ENCODE results near the gene HS6ST3. TPM values are rescaled to one million over a fixed set of nuclear protein-coding genes. Genes with fewer than 3 reads are reported as not detected.

HS6ST3 gene
- total and polyA plus RNA-seq, 8 donors = 0.65 to 3.4 (median 1.8) TPM

DNA sequence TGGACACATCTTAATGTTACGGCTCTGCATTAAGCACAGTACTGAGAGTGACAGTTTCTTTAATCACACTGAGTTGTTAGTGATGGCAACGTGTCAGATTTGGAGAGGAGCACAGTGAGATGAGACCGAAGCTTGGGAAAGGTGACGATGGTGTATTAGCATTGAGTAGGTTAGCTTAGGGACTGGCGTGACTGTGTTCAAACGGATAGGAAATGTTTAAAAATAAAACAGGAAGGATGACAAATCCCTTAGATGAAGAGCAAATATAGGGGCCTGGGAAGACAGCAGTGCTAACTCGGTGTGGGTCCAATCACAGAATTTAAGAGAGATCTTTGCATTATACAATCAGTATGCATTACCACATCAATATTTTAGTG, 384.3 kb downstream of the HS6ST3 start:
- FAIRE-seq (no peak), DNase-seq (no peak), ATAC-seq (no peak)
- no peaks in the 10 kb centered on the region for H3K4me1 ChIP-seq
- H3K36me3 ChIP-seq = no peaks in the 10 kb centered on the region
- H3K9me3 ChIP-seq = no peaks in the 10 kb centered on the region
- 77 to 81% methylated on average over 7 of the region's 7 CpGs for WGBS, 2 donors
- intact Hi-C loops (cut with DNase I) = no loop called here
- H3K4me3 ChIP-seq = no peak overlapping the region
- TF ChIP-seq, protein P1, sequence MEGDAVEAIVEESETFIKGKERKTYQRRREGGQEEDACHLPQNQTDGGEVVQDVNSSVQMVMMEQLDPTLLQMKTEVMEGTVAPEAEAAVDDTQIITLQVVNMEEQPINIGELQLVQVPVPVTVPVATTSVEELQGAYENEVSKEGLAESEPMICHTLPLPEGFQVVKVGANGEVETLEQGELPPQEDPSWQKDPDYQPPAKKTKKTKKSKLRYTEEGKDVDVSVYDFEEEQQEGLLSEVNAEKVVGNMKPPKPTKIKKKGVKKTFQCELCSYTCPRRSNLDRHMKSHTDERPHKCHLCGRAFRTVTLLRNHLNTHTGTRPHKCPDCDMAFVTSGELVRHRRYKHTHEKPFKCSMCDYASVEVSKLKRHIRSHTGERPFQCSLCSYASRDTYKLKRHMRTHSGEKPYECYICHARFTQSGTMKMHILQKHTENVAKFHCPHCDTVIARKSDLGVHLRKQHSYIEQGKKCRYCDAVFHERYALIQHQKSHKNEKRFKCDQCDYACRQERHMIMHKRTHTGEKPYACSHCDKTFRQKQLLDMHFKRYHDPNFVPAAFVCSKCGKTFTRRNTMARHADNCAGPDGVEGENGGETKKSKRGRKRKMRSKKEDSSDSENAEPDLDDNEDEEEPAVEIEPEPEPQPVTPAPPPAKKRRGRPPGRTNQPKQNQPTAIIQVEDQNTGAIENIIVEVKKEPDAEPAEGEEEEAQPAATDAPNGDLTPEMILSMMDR (IDR thresholded peaks at IDR 0.05) = no peak
- no peaks in the 10 kb centered on the region for H3K27me3 ChIP-seq
- no peak overlapping the region for H3K27ac ChIP-seq

DNA sequence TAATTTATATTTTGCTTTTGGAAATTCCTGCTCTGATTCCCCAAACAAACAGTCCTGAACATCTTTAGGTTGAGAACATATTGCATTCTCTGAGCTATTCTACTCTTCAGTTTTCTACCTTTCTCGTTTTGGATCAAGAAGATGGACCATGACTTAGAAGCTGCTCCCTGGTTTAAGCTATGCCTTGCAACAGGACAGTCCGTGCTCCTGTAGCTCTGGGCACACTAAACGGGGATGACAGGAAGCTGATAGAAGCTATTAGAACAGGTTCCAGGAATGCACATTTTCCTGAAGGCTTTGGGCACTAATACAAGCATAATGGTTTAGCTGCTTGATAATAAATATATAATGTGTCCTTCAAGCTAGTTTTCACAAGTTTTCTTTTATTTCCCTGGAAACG, 385.2 kb downstream of the HS6ST3 start:
- intact Hi-C loops (cut with DNase I) = no loop called here
- H3K4me3 ChIP-seq = no peak overlapping the region
- no peaks in the 10 kb centered on the region for H3K36me3 ChIP-seq
- no peaks in the 10 kb centered on the region for H3K4me1 ChIP-seq
- ATAC-seq = no peak
- H3K27me3 ChIP-seq = no peaks in the 10 kb centered on the region
- H3K27ac ChIP-seq = no peak overlapping the region
- 70 to 72% methylated on average over 4 of the region's 4 CpGs for WGBS, 2 donors
- no peaks in the 10 kb centered on the region for H3K9me3 ChIP-seq
- DNase-seq = no peak
- TF ChIP-seq, protein P1 (IDR thresholded peaks at IDR 0.05) = no peak
- no peak for FAIRE-seq

DNA sequence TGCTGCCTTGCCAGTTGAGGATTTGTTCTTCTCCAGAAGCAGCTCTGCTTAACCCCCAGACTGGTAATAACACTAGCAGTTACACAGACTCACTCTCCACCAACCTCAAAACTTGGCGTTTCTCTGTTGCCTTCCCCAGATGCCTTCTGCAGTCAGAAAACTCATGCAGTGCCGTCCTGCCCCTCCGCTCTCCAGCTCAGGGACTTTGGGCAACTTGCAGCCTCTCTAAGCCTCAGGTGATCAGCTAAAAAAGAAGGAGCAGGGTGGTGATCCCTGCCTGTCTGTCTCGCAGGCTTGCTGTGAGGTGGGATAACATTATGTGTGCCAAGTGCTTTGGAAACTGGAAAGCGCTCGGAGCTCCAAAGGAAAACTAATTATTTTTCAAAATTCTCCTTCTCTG, 391.6 kb downstream of the HS6ST3 start:
- no peaks in the 10 kb centered on the region for H3K4me1 ChIP-seq
- WGBS, 2 donors = 78 to 81% methylated on average over 6 of the region's 6 CpGs
- no peak overlapping the region for H3K4me3 ChIP-seq
- no peak for DNase-seq
- H3K27ac ChIP-seq = no peak overlapping the region
- H3K27me3 ChIP-seq = no peaks in the 10 kb centered on the region
- intact Hi-C loops (cut with DNase I) = no loop called here
- no peak for FAIRE-seq
- H3K9me3 ChIP-seq = no peaks in the 10 kb centered on the region
- no peak for ATAC-seq
- TF ChIP-seq, protein P1 (IDR thresholded peaks at IDR 0.05) = no peak
- H3K36me3 ChIP-seq = no peaks in the 10 kb centered on the region

DNA sequence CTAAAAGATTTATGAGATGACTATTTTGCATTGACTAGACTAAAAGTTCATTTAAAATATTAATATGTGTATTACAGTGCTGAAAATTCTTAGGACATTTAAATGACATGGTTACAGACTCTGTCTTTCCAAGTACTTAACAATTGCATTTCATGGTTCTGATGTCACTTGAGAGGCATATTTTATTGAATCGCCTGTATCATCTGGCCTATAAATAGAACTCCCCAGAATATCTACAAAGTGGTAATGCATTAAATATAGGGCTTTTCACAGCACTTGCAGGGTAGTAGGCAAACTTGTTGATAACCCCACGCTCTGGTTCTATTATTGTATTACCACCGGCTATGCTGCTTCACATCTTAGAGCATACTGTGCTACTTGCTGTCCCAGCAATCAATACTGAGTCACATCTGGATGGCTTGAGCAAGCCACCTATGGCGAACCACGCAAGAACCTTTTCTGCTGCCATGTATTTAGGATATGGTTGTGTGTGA, 400.6 kb downstream of the HS6ST3 start:
- ATAC-seq (peak; percentile 22 to 34 (median 28)), DNase-seq (no peak), FAIRE-seq (no peak)
- no peaks in the 10 kb centered on the region for H3K27me3 ChIP-seq
- no peaks in the 10 kb centered on the region for H3K9me3 ChIP-seq
- no peaks in the 10 kb centered on the region for H3K36me3 ChIP-seq
- WGBS, 2 donors = 83 to 90% methylated on average over 5 of the region's 5 CpGs
- TF ChIP-seq, protein P1 (IDR thresholded peaks at IDR 0.05) = no peak
- peaks cover 0 to 9% (median 0%) of the 10 kb centered on the region in 3 donors for H3K4me1 ChIP-seq
- no peak overlapping the region for H3K4me3 ChIP-seq
- H3K27ac ChIP-seq = no peak overlapping the region
- intact Hi-C loops (cut with DNase I) = no loop called here

DNA sequence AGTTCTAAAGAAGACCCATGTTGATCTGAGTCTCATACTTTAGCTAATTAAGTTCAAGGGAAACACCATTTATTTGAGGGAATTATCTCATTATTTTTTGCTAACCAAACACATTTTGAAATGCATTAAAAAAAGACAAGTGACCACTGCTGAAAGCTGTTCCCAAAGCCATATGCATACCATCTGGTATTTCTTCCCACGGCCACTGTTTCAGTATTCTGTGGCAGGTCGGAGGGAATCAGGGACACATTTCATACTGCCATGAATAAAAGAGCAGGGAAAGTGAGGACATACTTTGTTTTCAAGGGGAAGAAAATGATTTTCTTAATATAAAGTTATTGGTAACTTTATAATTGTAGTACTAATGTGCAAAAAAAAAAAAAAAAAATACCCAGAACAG, 401.2 kb downstream of the HS6ST3 start:
- no peaks in the 10 kb centered on the region for H3K27me3 ChIP-seq
- no peaks in the 10 kb centered on the region for H3K9me3 ChIP-seq
- peak; percentile 75 to 88 (median 83) for ATAC-seq
- TF ChIP-seq, protein P1 (IDR thresholded peaks at IDR 0.05) = no peak
- no peak for FAIRE-seq
- H3K4me1 ChIP-seq = peaks cover 0 to 9% (median 0%) of the 10 kb centered on the region in 3 donors
- DNase-seq = peak in 3 of 6 donors; percentile 24 to 55 (median 41)
- intact Hi-C loops (cut with DNase I) = no loop called here
- H3K27ac ChIP-seq = no peak overlapping the region
- no peaks in the 10 kb centered on the region for H3K36me3 ChIP-seq
- WGBS, 2 donors = 52% methylated on average over 2 of the region's 2 CpGs
- no peak overlapping the region for H3K4me3 ChIP-seq
